Testis (tissue), 2 donors: ENCODE results near the gene ADAM8.

Source experiments
- CTCF ChIP-seq, 3 experiments: fragments of 450-650 bp in 2 of 3; fragments of 200-600 bp in 1 of 3; sonication (generic) in 1 of 3; IDR thresholded peaks; one replicate each; pipeline ENCODE4 v1.5.1; 2016 to 2019; ENCODE audit warnings: antibody characterized with exemption in 3 of 3, mild to moderate bottlenecking in 2 of 3, moderate library complexity in 1 of 3
- POLR2A ChIP-seq: fragments of 450-650 bp; IDR thresholded peaks from one replicate; pipeline ENCODE4 v1.6.1; 2017; ENCODE audit warnings: antibody characterized with exemption, mild to moderate bottlenecking, moderate library complexity

GRCh38 chr10:133316732-133317131 lies 40.1 kb upstream of the ADAM8 start:
- TF ChIP-seq POLR2A: no peak
- TF ChIP-seq CTCF (IDR thresholded peaks at IDR 0.05): no peak
